ENCODE measurements around the gene BCAS3. TPM values are rescaled to one million over a fixed set of nuclear protein-coding genes. Genes with fewer than 3 reads are reported as not detected.

BCAS3 gene
- polyA plus RNA-seq, 1 donor from 2014 or later = 21.6 TPM

DNA sequence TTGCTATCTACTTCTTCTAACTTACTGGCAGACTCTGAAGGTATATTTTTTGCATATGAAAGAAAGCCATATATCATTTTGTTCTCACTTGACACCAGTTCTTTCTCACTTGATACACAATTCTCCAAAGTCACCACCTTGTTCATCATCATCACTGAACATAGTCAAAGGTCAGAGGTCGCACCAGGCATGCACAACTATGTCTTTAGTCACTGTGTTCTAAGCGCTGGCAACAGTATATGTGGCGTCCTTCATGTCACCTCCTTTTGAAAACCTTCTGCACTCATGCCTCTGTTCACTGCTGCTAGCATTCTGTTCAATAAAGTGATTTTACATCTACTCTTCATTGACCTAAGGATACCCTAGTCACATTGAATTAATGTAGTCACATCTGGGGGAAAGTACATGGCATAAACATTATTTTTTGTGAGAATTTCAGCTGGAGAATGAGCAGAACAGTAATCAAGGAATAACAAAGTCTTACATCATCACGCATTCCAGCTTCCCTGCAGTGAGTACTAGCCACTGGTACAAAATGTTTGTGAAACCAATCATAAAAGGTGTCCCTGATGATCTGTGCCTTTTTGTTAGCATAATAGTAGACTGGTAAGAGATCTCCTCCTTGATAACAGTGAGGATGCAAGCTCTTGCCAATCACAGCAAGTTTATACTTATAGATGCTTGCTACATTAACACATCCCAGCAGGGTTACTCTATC lies 754.1 kb downstream of the BCAS3 start:
- no peak overlapping the region for H2AFZ ChIP-seq (ENCODE audit: low read depth, low read length)
- H3K9me2 ChIP-seq (ENCODE audit: insufficient read depth, low read length) = no peaks in the 10 kb centered on the region
- TF ChIP-seq REST (IDR thresholded peaks at IDR 0.05; ENCODE audit: borderline replicate concordance) (no peak), MXI1 (conservative IDR thresholded peaks at IDR 0.05; ENCODE audit: poor library complexity, severe bottlenecking) (no peak), EP300 (conservative IDR thresholded peaks at IDR 0.05; ENCODE audit: poor library complexity, severe bottlenecking) (no peak), SMC3 (conservative IDR thresholded peaks at IDR 0.05; ENCODE audit: poor library complexity) (no peak), EZH2 (IDR thresholded peaks at IDR 0.05; ENCODE audit: borderline replicate concordance, insufficient read depth, low read length, poor library complexity, severe bottlenecking) (no peak), TAF1 (IDR thresholded peaks at IDR 0.05; ENCODE audit: low read depth) (no peak), POLR2AphosphoS5 (IDR thresholded peaks at IDR 0.05) (no peak), RAD21 (conservative IDR thresholded peaks at IDR 0.05) (no peak)
- TF ChIP-seq, protein P1, sequence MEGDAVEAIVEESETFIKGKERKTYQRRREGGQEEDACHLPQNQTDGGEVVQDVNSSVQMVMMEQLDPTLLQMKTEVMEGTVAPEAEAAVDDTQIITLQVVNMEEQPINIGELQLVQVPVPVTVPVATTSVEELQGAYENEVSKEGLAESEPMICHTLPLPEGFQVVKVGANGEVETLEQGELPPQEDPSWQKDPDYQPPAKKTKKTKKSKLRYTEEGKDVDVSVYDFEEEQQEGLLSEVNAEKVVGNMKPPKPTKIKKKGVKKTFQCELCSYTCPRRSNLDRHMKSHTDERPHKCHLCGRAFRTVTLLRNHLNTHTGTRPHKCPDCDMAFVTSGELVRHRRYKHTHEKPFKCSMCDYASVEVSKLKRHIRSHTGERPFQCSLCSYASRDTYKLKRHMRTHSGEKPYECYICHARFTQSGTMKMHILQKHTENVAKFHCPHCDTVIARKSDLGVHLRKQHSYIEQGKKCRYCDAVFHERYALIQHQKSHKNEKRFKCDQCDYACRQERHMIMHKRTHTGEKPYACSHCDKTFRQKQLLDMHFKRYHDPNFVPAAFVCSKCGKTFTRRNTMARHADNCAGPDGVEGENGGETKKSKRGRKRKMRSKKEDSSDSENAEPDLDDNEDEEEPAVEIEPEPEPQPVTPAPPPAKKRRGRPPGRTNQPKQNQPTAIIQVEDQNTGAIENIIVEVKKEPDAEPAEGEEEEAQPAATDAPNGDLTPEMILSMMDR (IDR thresholded peaks at IDR 0.05; ENCODE audit: poor library complexity, severe bottlenecking) = no peak
- no peaks in the 10 kb centered on the region for H3K27me3 ChIP-seq (ENCODE audit: insufficient read depth, low read depth, low read length)
- no peak overlapping the region for H3K27ac ChIP-seq (ENCODE audit: low read length)
- H3K9me3 ChIP-seq (ENCODE audit: low read length) = no peaks in the 10 kb centered on the region
- no peaks in the 10 kb centered on the region for H4K20me1 ChIP-seq (ENCODE audit: insufficient read depth)
- no peaks in the 10 kb centered on the region for H3K79me2 ChIP-seq (replicated peaks; ENCODE audit: insufficient read depth, low read length)
- H3K36me3 ChIP-seq (ENCODE audit: insufficient read depth, low read length) = no peaks in the 10 kb centered on the region
- no peaks in the 10 kb centered on the region for H3F3A ChIP-seq (ENCODE audit: insufficient read depth, low read length, poor library complexity, severe bottlenecking)
- H3K4me2 ChIP-seq (ENCODE audit: low read length) = no peak overlapping the region
- no peak overlapping the region for H3K9ac ChIP-seq (ENCODE audit: low read length)
- H3K4me3 ChIP-seq (ENCODE audit: low read length) = no peak overlapping the region

DNA sequence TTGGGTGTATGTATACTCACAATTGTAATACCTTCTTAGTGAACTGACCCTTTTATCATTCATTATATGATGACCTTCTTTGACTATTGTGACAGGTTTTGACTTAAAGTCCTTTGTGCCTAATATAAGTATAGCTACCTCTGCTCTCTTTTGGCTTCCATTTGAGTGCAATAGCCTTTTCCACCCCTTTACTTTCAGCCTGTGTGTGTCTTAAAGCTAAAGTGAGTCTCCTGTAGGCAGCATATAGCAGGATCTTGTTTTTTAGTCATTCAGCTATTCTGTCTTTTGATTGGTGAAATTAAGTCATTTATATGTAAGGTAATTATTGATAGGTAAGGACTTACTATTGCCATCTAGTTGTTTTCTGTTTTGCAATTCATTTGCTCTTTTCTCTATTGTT lies 758.6 kb downstream of the BCAS3 start:
- no peak overlapping the region for H3K27ac ChIP-seq (ENCODE audit: low read length)
- H3K79me2 ChIP-seq (replicated peaks; ENCODE audit: insufficient read depth, low read length) = no peaks in the 10 kb centered on the region
- H3K9me3 ChIP-seq (ENCODE audit: low read length) = peaks cover 3% of the 10 kb centered on the region
- H3K27me3 ChIP-seq (ENCODE audit: insufficient read depth, low read depth, low read length) = no peaks in the 10 kb centered on the region
- H3K9me2 ChIP-seq (ENCODE audit: insufficient read depth, low read length) = no peaks in the 10 kb centered on the region
- no peak overlapping the region for H3K4me2 ChIP-seq (ENCODE audit: low read length)
- no peak for TF ChIP-seq SMC3 (conservative IDR thresholded peaks at IDR 0.05; ENCODE audit: poor library complexity)
- no peak for TF ChIP-seq POLR2AphosphoS5 (IDR thresholded peaks at IDR 0.05)
- TF ChIP-seq EZH2 (IDR thresholded peaks at IDR 0.05; ENCODE audit: borderline replicate concordance, insufficient read depth, low read length, poor library complexity, severe bottlenecking) = no peak
- TF ChIP-seq REST (IDR thresholded peaks at IDR 0.05; ENCODE audit: borderline replicate concordance) = no peak
- TF ChIP-seq TAF1 (IDR thresholded peaks at IDR 0.05; ENCODE audit: low read depth) = no peak
- TF ChIP-seq EP300 (conservative IDR thresholded peaks at IDR 0.05; ENCODE audit: poor library complexity, severe bottlenecking) = no peak
- TF ChIP-seq, protein P1 (IDR thresholded peaks at IDR 0.05; ENCODE audit: poor library complexity, severe bottlenecking) = no peak
- TF ChIP-seq RAD21 (conservative IDR thresholded peaks at IDR 0.05) = no peak
- TF ChIP-seq MXI1 (conservative IDR thresholded peaks at IDR 0.05; ENCODE audit: poor library complexity, severe bottlenecking) = no peak
- H2AFZ ChIP-seq (ENCODE audit: low read depth, low read length) = no peak overlapping the region
- no peaks in the 10 kb centered on the region for H3F3A ChIP-seq (ENCODE audit: insufficient read depth, low read length, poor library complexity, severe bottlenecking)
- no peak overlapping the region for H3K9ac ChIP-seq (ENCODE audit: low read length)
- H3K36me3 ChIP-seq (ENCODE audit: insufficient read depth, low read length) = no peaks in the 10 kb centered on the region
- H3K4me3 ChIP-seq (ENCODE audit: low read length) = no peak overlapping the region
- no peaks in the 10 kb centered on the region for H4K20me1 ChIP-seq (ENCODE audit: insufficient read depth)
